GM21723 (cell line): ENCODE data around the gene C14orf180.
"Not testable (repeated sequence)": the region's sequence is repeated elsewhere in the genome, so short reads cannot be mapped to it uniquely, and the experiment has no call there.

Experiments
- ATAC-seq: cut with Tn5 transposase; IDR thresholded peaks from one replicate; pipeline ENCODE4 v1.9.1; 2021; ENCODE audit warnings: mild to moderate bottlenecking, moderate library complexity; ENCODE audit not compliant: unreplicated experiment

The C14orf180 gene

GRCh38 chr14:104576970-104577332 is 2.6 kb upstream of the C14orf180 start:
- ATAC-seq = no peak

GRCh38 chr14:104577426-104577825 is 2.1 kb upstream of the C14orf180 start:
- no peak for ATAC-seq

GRCh38 chr14:104577847-104578301 is 1.7 kb upstream of the C14orf180 start:
- no peak for ATAC-seq

GRCh38 chr14:104578321-104578720 is 1.2 kb upstream of the C14orf180 start:
- ATAC-seq = no peak

GRCh38 chr14:104579939-104580338 is 375 bp downstream of the C14orf180 start:
- ATAC-seq = not testable (repeated sequence)

- no peak for ATAC-seq
Observed at GRCh38 chr14:104580961-104581360, 1.4 kb downstream of the C14orf180 start.

- no peak for ATAC-seq
Observed at GRCh38 chr14:104581521-104581920, 2.0 kb downstream of the C14orf180 start.

- no peak for ATAC-seq
Observed at GRCh38 chr14:104582005-104582404, 2.4 kb downstream of the C14orf180 start.

GRCh38 chr14:104582662-104583061 is 3.1 kb downstream of the C14orf180 start:
- no peak for ATAC-seq

- ATAC-seq = no peak
Observed at GRCh38 chr14:104583424-104584306, 4.1 kb downstream of the C14orf180 start.

- ATAC-seq = no peak
Observed at GRCh38 chr14:104584557-104584956, 5.0 kb downstream of the C14orf180 start.

GRCh38 chr14:104585966-104586697 is 6.6 kb downstream of the C14orf180 start:
- no peak for ATAC-seq

- no peak for ATAC-seq
Observed at GRCh38 chr14:104586832-104587620, 7.5 kb downstream of the C14orf180 start.

- no peak for ATAC-seq
Observed at GRCh38 chr14:104587641-104588040, 8.1 kb downstream of the C14orf180 start.

GRCh38 chr14:104588066-104588857 is 8.7 kb downstream of the C14orf180 start:
- ATAC-seq = no peak

- no peak for ATAC-seq
Observed at GRCh38 chr14:104589338-104590195, 10.0 kb downstream of the C14orf180 start.

- ATAC-seq = no peak
Observed at GRCh38 chr14:104590240-104590965, 10.8 kb downstream of the C14orf180 start.

GRCh38 chr14:104591031-104591430 is 11.5 kb downstream of the C14orf180 start:
- no peak for ATAC-seq
